OCI-LY7 (cell line): Measurements from ENCODE around the gene SLC9A9. TPM values are rescaled to one million over a fixed set of nuclear protein-coding genes. Genes with fewer than 3 reads are reported as not detected.

Experiments
- BruUV-seq: library from RNA; stranded (reverse); fragments of 400-500 nt; replicated peaks from 2 replicates; lab custom pipeline; 2021; lab: Mats Ljungman, UMichigan
- CTCF ChIA-PET: fragments of 300-600 bp; sonication (Branson Sonifier 250); formaldehyde crosslinking; loops from one replicate; lab custom pipeline; 2022; ENCODE audit warnings: antibody characterized with exemption; ENCODE audit not compliant: unreplicated experiment; lab: Charles Lee
- POLR2A ChIA-PET: fragments of 300-600 bp; sonication (Branson Sonifier 250); formaldehyde crosslinking; loops from one replicate; lab custom pipeline; 2022; ENCODE audit warnings: antibody characterized with exemption; lab: Charles Lee
- DNase-seq: peaks from one replicate; pipeline ENCODE4 v3.0.0-alpha.2; 2015; ENCODE audit warnings: low spot score
- H2AFZ ChIP-seq: fragments of 200-600 bp; sonication (generic), shearing (Covaris generic); 2 replicates; pipeline ENCODE4 v1.6.1; 2014; ENCODE audit warnings: mild to moderate bottlenecking, antibody characterized with exemption, low read length, moderate library complexity
- H3K27ac ChIP-seq: fragments of 200-600 bp; sonication (generic); 2 replicates; pipeline ENCODE4 v1.5.1; 2014; ENCODE audit warnings: mixed run types, low read depth, mild to moderate bottlenecking, moderate library complexity, low read length, inconsistent platforms; ENCODE audit not compliant: poor library complexity, severe bottlenecking
- H3K36me3 ChIP-seq: fragments of 200-600 bp; sonication (generic); 2 replicates; pipeline ENCODE4 v1.6.1; 2014; ENCODE audit warnings: mild to moderate bottlenecking, antibody characterized with exemption, low read length, moderate library complexity, mixed read lengths; ENCODE audit not compliant: insufficient read depth
- H3K4me1 ChIP-seq: fragments of 200-600 bp; sonication (generic); 2 replicates; pipeline ENCODE4 v1.5.1; 2014; ENCODE audit warnings: mild to moderate bottlenecking, low read length; ENCODE audit not compliant: insufficient read depth, poor library complexity, severe bottlenecking
- H3K4me2 ChIP-seq: fragments of 200-600 bp; sonication (generic); 2 replicates; pipeline ENCODE4 v1.6.1; 2014; ENCODE audit warnings: mild to moderate bottlenecking, low read length
- H3K4me3 ChIP-seq: fragments of 200-600 bp; sonication (generic); 2 replicates; pipeline ENCODE4 v1.5.1; 2014; ENCODE audit warnings: mild to moderate bottlenecking, low read depth, low read length; ENCODE audit not compliant: poor library complexity, severe bottlenecking
- H3K79me2 ChIP-seq: fragments of 200-600 bp; sonication (generic); 2 replicates; pipeline ENCODE4 v1.6.1; 2016; ENCODE audit warnings: low read depth, mild to moderate bottlenecking, low read length, moderate library complexity, mixed read lengths; ENCODE audit not compliant: insufficient read depth
- H3K9me2 ChIP-seq: fragments of 200-600 bp; sonication (generic); 2 replicates; pipeline ENCODE4 v1.6.1; 2016; ENCODE audit warnings: mild to moderate bottlenecking, low read length, mixed read lengths; ENCODE audit not compliant: insufficient read depth
- H3K9me3 ChIP-seq: fragments of 200-600 bp; sonication (generic); 2 replicates; pipeline ENCODE4 v1.6.1; 2014; ENCODE audit warnings: mild to moderate bottlenecking, mixed run types, low read length, mixed read lengths
- H4K20me1 ChIP-seq: fragments of 200-600 bp; sonication (generic); 2 replicates; pipeline ENCODE4 v1.6.1; 2014; ENCODE audit warnings: mild to moderate bottlenecking, antibody characterized with exemption, low read length, moderate library complexity, mixed read lengths; ENCODE audit not compliant: insufficient read depth
- EZH2phosphoT487 ChIP-seq: fragments of 200-600 bp; sonication (generic); IDR thresholded peaks from 2 replicates; pipeline ENCODE4 v1.6.1; 2018; ENCODE audit warnings: low read depth, borderline replicate concordance, mild to moderate bottlenecking, mixed run types, antibody characterized with exemption, low read length, moderate library complexity, mixed read lengths
- intact Hi-C: fragments of 100-400 bp; cut with micrococcal nuclease; formaldehyde crosslinking; loops from one replicate; pipeline ENCODE4 v1.10.0; 2022; ENCODE audit not compliant: unreplicated experiment
- total RNA-seq, 2 experiments: library from RNA; depleted of rRNA in 1 of 2; stranded (reverse); fragments of >200 nt in 1 of 2; shearing (Covaris generic) in 1 of 2; gene quantifications; 2 replicates each; pipeline ENCODE4 v1.2.3, GENCODE V29; 2014 to 2022
- TF ChIP-seq, protein P1 (sequence below): fragments of 200-600 bp; sonication (generic); conservative IDR thresholded peaks from 2 replicates; pipeline ENCODE4 v1.5.1; 2014; ENCODE audit warnings: mild to moderate bottlenecking, antibody characterized with exemption, low read length, moderate library complexity, mixed read lengths

Gene SLC9A9
- total RNA-seq, 2 experiments from 2014 or later = 9.3 to 14.8 TPM

DNA sequence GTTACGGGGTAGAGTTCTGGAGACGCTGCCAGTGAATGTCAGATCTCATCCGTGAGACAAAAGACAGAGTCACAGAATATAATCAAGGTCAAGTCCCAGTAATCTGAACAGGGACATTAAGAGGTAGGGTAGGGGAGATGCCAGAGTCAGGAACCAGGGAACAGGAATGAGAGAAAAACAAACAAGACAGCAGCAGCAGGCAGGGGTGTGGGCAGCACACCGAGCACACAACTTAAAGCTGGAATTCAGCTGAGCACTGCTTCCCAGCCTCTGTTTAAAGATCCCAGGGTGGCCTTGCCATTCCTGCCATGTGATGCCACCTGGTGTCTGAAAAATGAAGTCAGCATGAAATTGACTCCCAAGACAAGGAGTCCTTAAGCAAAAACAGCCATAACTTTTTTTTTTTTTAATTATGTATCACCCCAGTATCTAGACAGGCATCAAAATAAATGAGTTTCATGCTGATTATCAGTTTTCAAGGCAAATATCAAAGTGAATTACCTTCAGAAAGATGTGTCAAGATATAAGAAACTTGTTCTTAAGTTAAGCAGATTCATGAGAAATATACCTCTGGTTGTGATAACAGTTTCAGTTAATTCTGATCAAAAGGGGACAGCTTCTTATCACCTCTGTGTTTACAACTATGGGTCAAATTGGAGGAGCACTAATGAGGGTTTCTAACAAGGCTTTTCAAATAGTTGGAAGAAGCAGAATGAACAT is 203.7 kb downstream of the SLC9A9 start:
- TF ChIP-seq EZH2phosphoT487 = no peak
- TF ChIP-seq, protein P1, sequence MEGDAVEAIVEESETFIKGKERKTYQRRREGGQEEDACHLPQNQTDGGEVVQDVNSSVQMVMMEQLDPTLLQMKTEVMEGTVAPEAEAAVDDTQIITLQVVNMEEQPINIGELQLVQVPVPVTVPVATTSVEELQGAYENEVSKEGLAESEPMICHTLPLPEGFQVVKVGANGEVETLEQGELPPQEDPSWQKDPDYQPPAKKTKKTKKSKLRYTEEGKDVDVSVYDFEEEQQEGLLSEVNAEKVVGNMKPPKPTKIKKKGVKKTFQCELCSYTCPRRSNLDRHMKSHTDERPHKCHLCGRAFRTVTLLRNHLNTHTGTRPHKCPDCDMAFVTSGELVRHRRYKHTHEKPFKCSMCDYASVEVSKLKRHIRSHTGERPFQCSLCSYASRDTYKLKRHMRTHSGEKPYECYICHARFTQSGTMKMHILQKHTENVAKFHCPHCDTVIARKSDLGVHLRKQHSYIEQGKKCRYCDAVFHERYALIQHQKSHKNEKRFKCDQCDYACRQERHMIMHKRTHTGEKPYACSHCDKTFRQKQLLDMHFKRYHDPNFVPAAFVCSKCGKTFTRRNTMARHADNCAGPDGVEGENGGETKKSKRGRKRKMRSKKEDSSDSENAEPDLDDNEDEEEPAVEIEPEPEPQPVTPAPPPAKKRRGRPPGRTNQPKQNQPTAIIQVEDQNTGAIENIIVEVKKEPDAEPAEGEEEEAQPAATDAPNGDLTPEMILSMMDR = peak; percentile 67
- no TSS peak for BruUV-seq
- Histone ChIP-seq H3K4me2 (no peak overlapping the region), H2AFZ (no peak overlapping the region), H3K4me3 (no peak overlapping the region), H3K9me3 (no peaks in the 10 kb centered on the region), H3K36me3 (no peaks in the 10 kb centered on the region), H3K4me1 (no peaks in the 10 kb centered on the region), H3K79me2 (no peaks in the 10 kb centered on the region), H3K9me2 (no peaks in the 10 kb centered on the region), H3K27ac (no peak overlapping the region), H4K20me1 (no peaks in the 10 kb centered on the region)
- DNase-seq = peak; percentile 26
- CTCF ChIA-PET = no interaction called here
- intact Hi-C loops = no loop called here
- POLR2A ChIA-PET = interaction anchor here (1.1 kb wide), 1 partner anchor 14 kb away, joined by 3 read pairs; no protein-coding TSS in a partner anchor

DNA sequence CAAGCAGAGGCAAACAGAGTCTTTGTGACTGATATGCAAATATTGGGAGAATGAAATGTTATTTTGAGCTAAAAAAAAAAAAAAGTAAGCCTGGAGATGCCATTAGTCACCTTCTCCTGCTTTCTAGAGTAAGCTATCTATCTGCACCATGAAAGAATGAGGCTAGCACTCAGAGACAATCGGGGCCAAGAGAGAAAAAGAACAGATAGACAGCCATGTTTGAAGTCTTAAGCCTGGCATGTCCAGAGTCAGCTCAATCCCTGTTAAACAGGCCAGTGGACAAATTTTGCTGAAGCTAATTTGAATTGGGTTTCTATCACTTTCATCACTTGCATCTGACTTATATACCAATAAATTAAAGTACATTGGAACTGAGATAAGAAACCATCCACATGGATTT is 204.4 kb downstream of the SLC9A9 start:
- no peak overlapping the region for H3K4me2 ChIP-seq
- no peaks in the 10 kb centered on the region for H3K4me1 ChIP-seq
- H3K27ac ChIP-seq = no peak overlapping the region
- H3K4me3 ChIP-seq = no peak overlapping the region
- ChIA-PET CTCF (no interaction called here), POLR2A (interaction anchor here (1.1 kb wide), 1 partner anchor 13 kb away, joined by 3 read pairs; no protein-coding TSS in a partner anchor)
- H3K36me3 ChIP-seq = no peaks in the 10 kb centered on the region
- no peaks in the 10 kb centered on the region for H3K79me2 ChIP-seq
- no peak for TF ChIP-seq EZH2phosphoT487
- TF ChIP-seq, protein P1 = no peak
- H3K9me3 ChIP-seq = no peaks in the 10 kb centered on the region
- no peak for DNase-seq
- H2AFZ ChIP-seq = no peak overlapping the region
- intact Hi-C loops = no loop called here
- no peaks in the 10 kb centered on the region for H3K9me2 ChIP-seq
- no peaks in the 10 kb centered on the region for H4K20me1 ChIP-seq
- BruUV-seq = no TSS peak

DNA sequence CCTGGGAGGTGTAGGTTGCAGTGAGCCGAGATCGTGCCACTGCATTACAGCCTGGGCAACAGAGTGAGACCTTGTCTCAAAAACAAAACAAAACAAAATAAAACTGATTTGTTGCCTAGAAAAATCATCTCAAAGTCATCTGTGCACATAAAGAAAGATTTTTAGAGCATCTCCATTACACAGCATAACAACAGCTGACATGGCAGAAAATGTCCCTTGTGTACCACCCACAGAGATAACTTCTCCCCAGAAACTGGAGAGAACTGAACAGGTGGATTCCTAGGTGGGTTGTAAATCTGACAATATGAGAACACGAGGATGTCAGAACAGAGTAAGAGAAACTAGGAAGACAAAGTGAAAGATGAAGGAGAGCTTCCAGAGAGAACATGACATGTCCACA is 207.5 kb downstream of the SLC9A9 start:
- H3K4me1 ChIP-seq = no peaks in the 10 kb centered on the region
- no peak overlapping the region for H2AFZ ChIP-seq
- CTCF ChIA-PET = no interaction called here
- no peaks in the 10 kb centered on the region for H3K9me2 ChIP-seq
- intact Hi-C loops = no loop called here
- no peaks in the 10 kb centered on the region for H4K20me1 ChIP-seq
- POLR2A ChIA-PET = no interaction called here
- no peak overlapping the region for H3K27ac ChIP-seq
- H3K79me2 ChIP-seq = no peaks in the 10 kb centered on the region
- no peak overlapping the region for H3K4me2 ChIP-seq
- H3K4me3 ChIP-seq = no peak overlapping the region
- no peaks in the 10 kb centered on the region for H3K36me3 ChIP-seq
- DNase-seq = no peak
- TF ChIP-seq, protein P1 = no peak
- no peak for TF ChIP-seq EZH2phosphoT487
- peaks cover 18% of the 10 kb centered on the region for H3K9me3 ChIP-seq
- no TSS peak for BruUV-seq
